GM12864 (cell line): ENCODE results near the gene KLK15.

Experiments used
- DNase-seq: peaks from one replicate; pipeline ENCODE4 v3.0.0-alpha.2; 2011; ENCODE audit warnings: low read depth
- H3K4me3 ChIP-seq: 2 replicates; pipeline ENCODE4 v1.5.1; 2011; ENCODE audit warnings: mild to moderate bottlenecking, low read depth, low read length, control low read depth
- TF ChIP-seq, protein P1 (sequence below): IDR thresholded peaks from 2 replicates; pipeline ENCODE4 v1.5.1; 2011; ENCODE audit warnings: low read depth, mild to moderate bottlenecking, moderate library complexity, low read length, control low read depth, inconsistent platforms; ENCODE audit errors: missing control alignments

The KLK15 gene

DNA sequence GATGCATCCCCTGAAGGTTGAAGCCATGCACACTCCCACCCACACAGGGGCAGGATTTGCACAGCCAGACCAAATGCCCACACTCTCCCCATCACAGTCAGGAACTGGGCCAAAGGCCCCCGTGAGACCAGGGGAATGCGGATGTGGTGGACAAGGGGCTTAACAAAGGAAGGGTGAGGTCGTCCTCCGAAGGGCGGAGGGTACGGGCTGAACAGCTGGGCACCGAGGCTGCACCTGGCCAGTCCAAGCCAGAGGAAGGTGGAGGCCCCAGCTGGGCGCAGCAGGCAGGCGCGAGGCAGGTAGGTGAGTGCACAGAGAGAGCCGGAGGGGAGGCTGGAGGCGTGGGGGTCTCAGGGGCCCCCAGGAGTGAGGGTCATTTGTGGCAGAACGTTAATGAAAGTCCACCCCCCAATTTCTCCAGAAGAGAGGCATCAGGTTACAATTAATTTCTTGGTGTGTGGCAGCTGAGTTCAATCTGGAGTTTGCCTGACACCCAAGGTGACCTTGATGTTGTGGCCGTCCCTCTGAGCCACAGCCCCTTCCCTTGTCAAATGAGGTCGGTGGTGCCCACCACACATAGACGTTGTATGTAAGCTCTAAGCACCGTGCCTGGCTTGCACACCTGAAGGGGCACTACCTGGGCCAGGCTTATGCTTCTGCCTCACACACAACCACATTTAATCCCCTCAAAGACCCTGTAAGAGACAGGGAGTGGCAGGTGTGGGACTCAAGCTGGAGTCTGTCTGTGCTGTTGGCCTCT, 2.9 kb downstream of the KLK15 start:
- TF ChIP-seq, protein P1, sequence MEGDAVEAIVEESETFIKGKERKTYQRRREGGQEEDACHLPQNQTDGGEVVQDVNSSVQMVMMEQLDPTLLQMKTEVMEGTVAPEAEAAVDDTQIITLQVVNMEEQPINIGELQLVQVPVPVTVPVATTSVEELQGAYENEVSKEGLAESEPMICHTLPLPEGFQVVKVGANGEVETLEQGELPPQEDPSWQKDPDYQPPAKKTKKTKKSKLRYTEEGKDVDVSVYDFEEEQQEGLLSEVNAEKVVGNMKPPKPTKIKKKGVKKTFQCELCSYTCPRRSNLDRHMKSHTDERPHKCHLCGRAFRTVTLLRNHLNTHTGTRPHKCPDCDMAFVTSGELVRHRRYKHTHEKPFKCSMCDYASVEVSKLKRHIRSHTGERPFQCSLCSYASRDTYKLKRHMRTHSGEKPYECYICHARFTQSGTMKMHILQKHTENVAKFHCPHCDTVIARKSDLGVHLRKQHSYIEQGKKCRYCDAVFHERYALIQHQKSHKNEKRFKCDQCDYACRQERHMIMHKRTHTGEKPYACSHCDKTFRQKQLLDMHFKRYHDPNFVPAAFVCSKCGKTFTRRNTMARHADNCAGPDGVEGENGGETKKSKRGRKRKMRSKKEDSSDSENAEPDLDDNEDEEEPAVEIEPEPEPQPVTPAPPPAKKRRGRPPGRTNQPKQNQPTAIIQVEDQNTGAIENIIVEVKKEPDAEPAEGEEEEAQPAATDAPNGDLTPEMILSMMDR: no peak
- DNase-seq: no peak
- H3K4me3 ChIP-seq: no peak overlapping the region

DNA sequence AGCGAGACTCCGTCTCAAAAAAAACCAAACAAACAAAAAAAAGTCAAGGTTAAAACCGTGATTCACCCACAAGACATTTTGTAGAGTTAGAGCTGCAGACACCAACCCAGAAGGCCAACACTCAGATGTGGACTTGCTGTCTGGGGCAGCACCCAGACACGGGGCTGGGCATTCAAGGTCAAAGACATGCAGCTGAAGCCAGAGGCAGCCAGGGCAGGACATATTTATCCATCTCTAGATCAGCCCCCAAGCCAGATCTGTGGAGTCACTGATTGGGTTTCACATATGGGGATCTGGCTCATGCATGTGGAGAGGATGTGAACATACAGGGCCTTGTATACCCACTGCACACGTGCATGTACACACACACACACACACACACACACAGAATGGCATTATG, 3.6 kb downstream of the KLK15 start:
- DNase-seq: no peak
- H3K4me3 ChIP-seq: no peak overlapping the region
- TF ChIP-seq, protein P1: no peak

DNA sequence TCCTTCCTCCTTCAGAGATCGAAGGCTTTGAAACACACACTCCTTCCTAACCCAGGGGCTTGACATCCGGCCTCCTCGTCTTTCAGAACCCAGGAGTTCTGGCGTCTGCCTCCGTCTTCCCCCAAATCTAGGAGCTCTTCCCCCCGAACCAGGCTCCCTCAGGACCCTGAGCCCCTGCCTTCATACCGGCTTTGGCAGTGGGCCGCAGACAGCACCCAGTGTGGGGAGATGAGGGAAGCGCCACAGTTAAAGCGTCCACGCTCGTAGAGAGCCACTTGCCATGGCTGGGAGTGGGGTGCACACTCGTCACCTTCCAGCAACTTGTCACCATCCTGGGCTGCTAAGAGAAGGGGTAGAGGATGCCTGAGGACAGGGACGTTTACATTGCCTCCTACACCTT, 5.9 kb downstream of the KLK15 start:
- TF ChIP-seq, protein P1: no peak
- H3K4me3 ChIP-seq: no peak overlapping the region
- DNase-seq: no peak

DNA sequence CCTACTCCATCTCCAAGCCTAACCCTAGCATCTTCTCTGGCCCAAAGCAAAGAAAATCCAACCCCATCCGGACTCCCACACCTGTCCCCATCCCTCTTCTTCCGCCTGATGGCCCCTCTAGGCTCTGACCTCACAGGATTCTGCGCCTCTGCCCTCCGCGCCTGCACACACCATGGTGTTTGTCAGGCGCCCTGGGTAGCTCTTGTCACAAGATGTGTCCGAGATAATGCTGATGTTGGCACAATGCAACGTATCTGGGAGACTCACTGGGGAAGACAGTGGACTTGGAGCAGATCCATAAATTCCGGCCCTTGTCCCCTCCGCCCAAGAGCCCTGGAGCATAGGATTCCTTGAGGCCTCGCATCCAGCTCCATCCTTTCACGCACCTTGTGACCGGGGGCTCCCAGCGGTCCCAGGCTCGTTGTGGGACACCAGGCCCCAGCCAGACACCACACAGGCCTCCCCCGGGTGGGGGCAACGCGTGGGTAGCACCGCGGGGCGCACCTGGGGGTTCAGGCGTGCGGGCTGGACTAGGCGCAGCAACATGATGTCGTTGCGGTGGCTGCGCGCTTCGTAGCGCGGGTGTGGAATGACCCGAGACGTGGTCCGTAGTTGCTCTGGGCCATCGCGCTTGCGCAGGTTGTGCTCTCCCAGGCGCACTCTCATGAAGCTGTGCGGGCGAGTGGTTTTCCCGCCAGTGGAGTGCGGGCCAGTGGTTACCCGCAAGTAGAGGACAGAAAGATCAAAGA, 6.7 kb downstream of the KLK15 start:
- DNase-seq: no peak
- no peak overlapping the region for H3K4me3 ChIP-seq
- TF ChIP-seq, protein P1: no peak

DNA sequence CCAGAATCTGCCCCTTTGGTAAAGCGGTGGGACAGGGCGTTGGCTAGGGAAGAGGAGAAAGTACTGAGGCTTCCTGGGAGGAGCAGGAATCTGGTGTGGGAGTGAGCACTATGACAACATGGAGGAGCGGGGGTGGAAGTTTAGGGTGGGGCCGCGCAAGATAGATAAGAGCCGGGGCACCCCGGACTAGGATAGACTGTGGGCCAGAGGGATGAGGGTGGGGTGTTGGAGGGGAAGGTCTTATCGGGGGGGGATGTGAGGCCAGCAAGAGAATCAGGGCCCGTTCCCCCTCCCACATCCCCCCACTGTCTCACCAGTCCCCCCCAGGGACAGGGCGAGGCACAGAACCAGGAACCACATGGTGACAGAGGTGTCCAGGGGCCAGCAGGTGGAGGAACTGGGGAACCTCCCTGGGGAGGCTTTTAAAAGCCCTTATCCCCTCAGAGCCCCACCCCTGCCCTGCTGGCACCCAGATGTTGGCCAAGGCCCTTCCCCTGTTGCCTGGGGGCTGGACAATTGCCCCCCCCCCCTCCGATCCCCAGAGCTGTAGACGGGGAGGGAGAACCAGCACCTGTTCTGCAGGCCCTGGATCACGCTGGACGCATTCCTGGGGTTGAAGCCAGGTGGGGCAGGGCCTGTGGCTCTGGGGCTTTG, 9.9 kb downstream of the KLK15 start, which contains the start of gene KLK1:
TSS of gene KLK1 (minus strand) at position 399 of the 654 bp plus-strand sequence. CDS start at position 360, 39 bp downstream.
- no peak for DNase-seq
- H3K4me3 ChIP-seq: no peak within 1 kb of the TSS
- TF ChIP-seq, protein P1: no peak

DNA sequence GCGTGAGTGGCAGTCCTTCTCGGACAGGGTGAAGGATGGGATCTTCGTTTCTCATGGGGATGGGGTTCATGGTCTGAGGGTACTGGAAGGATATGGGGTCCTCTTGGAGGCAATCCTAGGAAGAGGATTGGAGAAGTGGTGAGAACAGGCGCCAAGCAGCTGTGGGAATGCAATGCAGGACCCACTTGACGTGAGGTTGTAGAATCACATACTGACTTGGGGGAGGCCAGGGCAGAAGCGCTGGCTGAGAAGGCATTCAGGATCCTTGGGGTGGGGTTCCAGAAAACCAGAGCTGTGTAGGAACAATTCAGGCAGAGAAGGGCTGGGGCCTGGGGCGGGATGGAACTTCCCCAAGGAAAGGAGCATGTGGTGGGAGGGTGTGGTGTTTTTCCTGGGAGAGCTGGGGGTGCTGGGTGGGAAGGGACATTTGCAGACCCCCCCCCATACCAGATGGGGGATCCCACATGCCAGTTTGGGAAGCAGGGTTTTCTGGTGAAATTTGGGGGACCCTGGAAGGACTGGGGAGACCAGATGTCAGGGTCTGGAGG, 10.6 kb downstream of the KLK15 start:
- TF ChIP-seq, protein P1: no peak
- no peak for DNase-seq
- no peak overlapping the region for H3K4me3 ChIP-seq
